ENCODE measurements around the gene TARDBP. TPM values are rescaled to one million over a fixed set of nuclear protein-coding genes. Genes with fewer than 3 reads are reported as not detected.
"Not testable (repeated sequence)": the region's sequence is repeated elsewhere in the genome, so short reads cannot be mapped to it uniquely, and the experiment has no call there.

TARDBP gene
- total and polyA plus RNA-seq, 5 donors from 2014 or later: 65.1 to 132 (median 79.3) TPM

- H3K27me3 Mint-ChIP-seq: no peaks in the 10 kb centered on the region
- no peaks in the 10 kb centered on the region for H3K36me3 Mint-ChIP-seq
- no peaks in the 10 kb centered on the region for H3K9me3 ChIP-seq (ENCODE audit: control insufficient read depth in 2 of 2, low read length in 2 of 2)
- H3K27me3 ChIP-seq (ENCODE audit: control insufficient read depth, insufficient read depth, low read length): no peaks in the 10 kb centered on the region
- no peaks in the 10 kb centered on the region for H3K9me3 Mint-ChIP-seq
- H3K4me1 Mint-ChIP-seq: peaks cover 7 to 44% (median 17%) of the 10 kb centered on the region in 4 donors
- ATAC-seq (ENCODE audit: low read depth in 2 of 2) (peak in 1 of 2 donors; percentile 29), DNase-seq (no peak)
- H3K4me3 Mint-ChIP-seq: peak overlapping the region; percentile 84 to 93 (median 91)
- peaks cover 21% of the 10 kb centered on the region for H3K4me1 ChIP-seq (ENCODE audit: control insufficient read depth, insufficient read depth, low read length, poor library complexity, severe bottlenecking)
- peaks cover 15% of the 10 kb centered on the region for H3K36me3 ChIP-seq (ENCODE audit: control insufficient read depth, insufficient read depth, low read length)
- H3K27ac Mint-ChIP-seq: peak overlapping the region; percentile 75 to 93 (median 86)
- no peak overlapping the region for H3K4me3 ChIP-seq (ENCODE audit: low read depth, low read length)
- peak overlapping the region; percentile 33 for H3K27ac ChIP-seq (ENCODE audit: insufficient read depth, low read length, poor library complexity, severe bottlenecking)
These were observed 46.9 kb downstream of the TARDBP start for GRCh38 chr1:11059155-11059967.

DNA sequence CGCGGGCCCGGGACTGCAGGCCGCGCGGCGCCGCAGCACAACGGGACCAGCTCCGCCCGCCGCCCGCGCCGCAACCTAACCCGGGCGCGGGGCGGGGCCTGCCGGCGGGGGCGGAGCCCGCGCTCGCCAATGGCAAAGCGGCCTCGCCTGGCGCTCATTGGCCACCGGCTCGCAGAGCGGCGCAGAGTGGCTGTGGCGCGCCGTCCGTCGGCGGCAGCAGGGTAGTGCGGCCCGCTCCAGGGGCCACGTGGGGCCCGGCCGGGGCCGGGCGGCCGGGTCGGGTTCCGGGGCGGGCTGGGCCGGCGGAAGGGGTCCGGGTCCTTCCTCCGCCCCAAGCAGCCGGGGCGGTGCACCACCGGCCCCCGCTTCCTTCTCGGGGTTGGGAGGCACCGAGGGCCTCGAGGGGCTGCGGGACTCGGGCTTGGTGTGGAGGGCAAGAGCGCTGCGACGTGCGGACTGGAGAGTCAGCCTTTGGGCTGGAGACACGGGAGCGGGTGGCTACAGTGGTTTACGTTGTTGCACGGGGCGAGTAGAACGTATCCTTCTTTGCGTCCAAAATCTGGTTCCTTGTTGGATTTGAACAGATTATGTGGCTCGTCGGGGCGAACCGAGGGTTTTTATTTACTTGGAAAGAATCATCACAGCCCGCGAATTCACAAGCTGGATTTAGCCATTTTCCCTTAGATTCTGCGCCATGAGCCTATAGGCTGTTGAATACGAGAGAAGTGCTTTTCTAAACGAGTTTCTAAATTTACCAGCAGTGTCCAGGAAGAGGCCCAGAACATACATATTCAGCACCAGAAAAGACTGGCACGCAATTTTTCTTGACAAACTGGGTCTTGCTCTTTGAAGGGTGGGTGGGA, 47.7 kb downstream of the TARDBP start, which contains the start of gene SRM:
Gene SRM (minus strand): TSS at position 51 of the 863 bp plus-strand sequence. CDS start 75 bp downstream, outside the sequence.
- no peaks in the 10 kb centered on the region for H3K27me3 Mint-ChIP-seq
- Histone ChIP-seq H3K36me3 (ENCODE audit: control insufficient read depth, insufficient read depth, low read length) (peaks cover 18% of the 10 kb centered on the region), H3K27me3 (ENCODE audit: control insufficient read depth, insufficient read depth, low read length) (no peaks in the 10 kb centered on the region), H3K9me3 (ENCODE audit: control insufficient read depth in 2 of 2, low read length in 2 of 2) (no peaks in the 10 kb centered on the region), H3K4me3 (ENCODE audit: low read depth, low read length) (peak within 1 kb of the TSS; percentile 94), H3K4me1 (ENCODE audit: control insufficient read depth, insufficient read depth, low read length, poor library complexity, severe bottlenecking) (peaks cover 21% of the 10 kb centered on the region), H3K27ac (ENCODE audit: insufficient read depth, low read length, poor library complexity, severe bottlenecking) (peak within 1 kb of the TSS; percentile 72)
- H3K27ac Mint-ChIP-seq: peak within 1 kb of the TSS; percentile 90 to 95 (median 93)
- H3K4me1 Mint-ChIP-seq: peaks cover 7 to 44% (median 17%) of the 10 kb centered on the region in 4 donors
- peaks cover 4% of the 10 kb centered on the region for H3K36me3 Mint-ChIP-seq
- ATAC-seq (ENCODE audit: low read depth in 2 of 2) (peak; percentile 96), DNase-seq (peak; percentile 88 to 93 (median 89))
- peak within 1 kb of the TSS; percentile 84 to 94 (median 92) for H3K4me3 Mint-ChIP-seq
- no peaks in the 10 kb centered on the region for H3K9me3 Mint-ChIP-seq

GRCh38 chr1:11061652-11062365, 49.4 kb downstream of the TARDBP start:
- Histone ChIP-seq H3K4me3 (ENCODE audit: low read depth, low read length) (peak overlapping the region; percentile 31), H3K27me3 (ENCODE audit: control insufficient read depth, insufficient read depth, low read length) (no peaks in the 10 kb centered on the region), H3K36me3 (ENCODE audit: control insufficient read depth, insufficient read depth, low read length) (peaks cover 25% of the 10 kb centered on the region), H3K27ac (ENCODE audit: insufficient read depth, low read length, poor library complexity, severe bottlenecking) (no peak overlapping the region), H3K4me1 (ENCODE audit: control insufficient read depth, insufficient read depth, low read length, poor library complexity, severe bottlenecking) (peaks cover 21% of the 10 kb centered on the region), H3K9me3 (ENCODE audit: control insufficient read depth in 2 of 2, low read length in 2 of 2) (no peaks in the 10 kb centered on the region)
- peak overlapping the region in 2 of 3 donors; percentile 60 to 95 for H3K27ac Mint-ChIP-seq
- ATAC-seq (ENCODE audit: low read depth in 2 of 2) (no peak), DNase-seq (no peak)
- no peaks in the 10 kb centered on the region for H3K27me3 Mint-ChIP-seq
- peaks cover 7 to 44% (median 17%) of the 10 kb centered on the region in 4 donors for H3K4me1 Mint-ChIP-seq
- peaks cover 17% of the 10 kb centered on the region for H3K36me3 Mint-ChIP-seq
- H3K4me3 Mint-ChIP-seq: peak overlapping the region; percentile 67 to 94 (median 86)
- no peaks in the 10 kb centered on the region for H3K9me3 Mint-ChIP-seq

DNA sequence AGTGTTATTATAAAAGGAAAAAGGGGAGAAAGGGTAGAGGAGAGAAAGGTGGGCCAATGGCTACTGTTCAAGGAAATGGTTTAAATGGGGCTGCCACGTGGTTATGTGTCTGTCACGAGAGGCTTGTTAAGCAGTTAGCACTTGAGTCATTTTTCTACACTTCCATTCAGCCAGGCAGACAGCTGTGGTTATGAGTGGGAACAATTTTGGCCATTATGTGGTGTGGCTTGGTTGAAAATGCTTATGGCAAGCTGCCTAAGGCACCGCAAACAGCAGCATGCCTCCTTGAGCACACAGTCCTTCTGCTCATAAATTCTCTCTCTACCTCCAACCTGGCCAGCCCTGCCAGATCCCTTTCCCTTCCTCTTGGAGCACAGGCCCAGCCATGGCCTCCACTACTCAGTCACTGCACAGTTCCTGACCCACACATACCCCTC, 50.5 kb downstream of the TARDBP start:
- Histone ChIP-seq H3K4me1 (ENCODE audit: control insufficient read depth, insufficient read depth, low read length, poor library complexity, severe bottlenecking) (peaks cover 21% of the 10 kb centered on the region), H3K36me3 (ENCODE audit: control insufficient read depth, insufficient read depth, low read length) (peaks cover 30% of the 10 kb centered on the region), H3K27me3 (ENCODE audit: control insufficient read depth, insufficient read depth, low read length) (no peaks in the 10 kb centered on the region), H3K4me3 (ENCODE audit: low read depth, low read length) (no peak overlapping the region), H3K27ac (ENCODE audit: insufficient read depth, low read length, poor library complexity, severe bottlenecking) (no peak overlapping the region), H3K9me3 (ENCODE audit: control insufficient read depth in 2 of 2, low read length in 2 of 2) (no peaks in the 10 kb centered on the region)
- no peak for ATAC-seq (ENCODE audit: low read depth in 2 of 2)
- peak overlapping the region in 1 of 3 donors; percentile 83 for H3K27ac Mint-ChIP-seq
- no peaks in the 10 kb centered on the region for H3K9me3 Mint-ChIP-seq
- peaks cover 18% of the 10 kb centered on the region for H3K36me3 Mint-ChIP-seq
- H3K4me1 Mint-ChIP-seq: peaks cover 7 to 41% (median 17%) of the 10 kb centered on the region in 4 donors
- H3K4me3 Mint-ChIP-seq: peak overlapping the region in 2 of 4 donors; percentile 44 to 84
- peak in 1 of 3 donors; percentile 35 for DNase-seq
- no peaks in the 10 kb centered on the region for H3K27me3 Mint-ChIP-seq

DNA sequence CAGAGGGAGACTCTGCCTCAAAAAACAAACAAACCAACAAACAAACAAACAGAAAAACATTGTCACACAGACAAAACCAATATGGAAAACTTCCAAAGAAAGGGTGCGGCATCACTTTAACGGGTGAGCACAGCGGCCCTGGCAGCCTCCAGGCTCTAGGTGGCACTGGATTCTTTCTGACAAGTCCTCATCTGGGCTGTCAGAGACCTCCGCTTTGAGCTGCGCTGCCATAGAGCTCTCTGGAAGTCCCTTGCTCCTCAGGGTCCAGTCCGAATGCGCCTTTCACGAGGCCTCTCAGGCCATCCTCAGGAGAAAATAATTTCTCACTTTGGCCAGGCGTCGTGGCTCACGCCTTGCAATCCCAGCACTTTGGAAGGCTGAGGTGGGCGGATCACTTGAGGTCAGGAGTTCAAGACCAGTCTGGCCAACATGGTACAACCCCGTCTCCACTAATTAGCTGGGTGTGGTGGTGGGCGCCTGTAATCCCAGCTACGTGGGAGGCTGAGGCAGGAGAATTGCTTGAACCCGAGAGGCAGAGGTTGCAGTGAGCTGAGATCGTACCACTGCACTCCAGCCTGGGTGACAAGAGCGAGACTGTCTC, 51.6 kb downstream of the TARDBP start:
- H3K36me3 ChIP-seq (ENCODE audit: control insufficient read depth, insufficient read depth, low read length): peaks cover 39% of the 10 kb centered on the region
- peaks cover 18% of the 10 kb centered on the region for H3K36me3 Mint-ChIP-seq
- peaks cover 7 to 32% (median 16%) of the 10 kb centered on the region in 4 donors for H3K4me1 Mint-ChIP-seq
- H3K27me3 ChIP-seq (ENCODE audit: control insufficient read depth, insufficient read depth, low read length); H3K9me3 ChIP-seq (ENCODE audit: control insufficient read depth in 2 of 2, low read length in 2 of 2); H3K9me3 Mint-ChIP-seq; H3K27ac ChIP-seq (ENCODE audit: insufficient read depth, low read length, poor library complexity, severe bottlenecking); H3K4me3 ChIP-seq (ENCODE audit: low read depth, low read length); H3K27me3 Mint-ChIP-seq; ATAC-seq (ENCODE audit: low read depth in 2 of 2); DNase-seq; H3K27ac Mint-ChIP-seq: not testable (repeated sequence)
- peak overlapping the region in 1 of 4 donors; percentile 51 for H3K4me3 Mint-ChIP-seq
- H3K4me1 ChIP-seq (ENCODE audit: control insufficient read depth, insufficient read depth, low read length, poor library complexity, severe bottlenecking): peaks cover 15% of the 10 kb centered on the region

DNA sequence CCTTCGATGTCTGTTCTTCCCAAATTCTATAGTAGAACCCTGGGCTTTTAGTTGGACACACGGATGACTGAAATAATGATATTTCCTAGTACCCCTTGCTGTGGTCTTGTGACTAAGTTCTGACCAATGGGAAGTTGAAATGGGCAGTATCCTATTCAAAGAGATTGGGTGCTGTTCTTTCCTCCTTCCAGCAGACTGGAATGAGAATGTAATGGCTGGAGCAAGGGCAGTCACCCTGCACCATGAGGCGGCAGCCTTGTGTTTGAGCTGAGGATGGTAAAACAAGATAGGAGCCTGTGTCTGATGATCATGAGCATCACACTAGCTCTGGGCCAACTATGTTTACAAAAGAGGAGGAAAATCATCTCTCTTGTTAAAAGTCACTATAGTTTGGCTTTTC, 52.5 kb downstream of the TARDBP start:
- ATAC-seq (ENCODE audit: low read depth in 2 of 2): no peak
- H3K4me3 ChIP-seq (ENCODE audit: low read depth, low read length): no peak overlapping the region
- Mint-ChIP-seq H3K36me3 (peaks cover 24% of the 10 kb centered on the region), H3K27me3 (no peaks in the 10 kb centered on the region), H3K27ac (no peak overlapping the region), H3K9me3 (no peaks in the 10 kb centered on the region), H3K4me3 (peak overlapping the region in 1 of 4 donors; percentile 29), H3K4me1 (peaks cover 7 to 32% (median 15%) of the 10 kb centered on the region in 4 donors)
- H3K4me1 ChIP-seq (ENCODE audit: control insufficient read depth, insufficient read depth, low read length, poor library complexity, severe bottlenecking): peaks cover 10% of the 10 kb centered on the region
- no peak for DNase-seq
- no peak overlapping the region for H3K27ac ChIP-seq (ENCODE audit: insufficient read depth, low read length, poor library complexity, severe bottlenecking)
- peaks cover 48% of the 10 kb centered on the region for H3K36me3 ChIP-seq (ENCODE audit: control insufficient read depth, insufficient read depth, low read length)
- no peaks in the 10 kb centered on the region for H3K9me3 ChIP-seq (ENCODE audit: control insufficient read depth in 2 of 2, low read length in 2 of 2)
- no peaks in the 10 kb centered on the region for H3K27me3 ChIP-seq (ENCODE audit: control insufficient read depth, insufficient read depth, low read length)

- H3K9me3 ChIP-seq (ENCODE audit: control insufficient read depth in 2 of 2, low read length in 2 of 2): no peaks in the 10 kb centered on the region
- H3K4me1 ChIP-seq (ENCODE audit: control insufficient read depth, insufficient read depth, low read length, poor library complexity, severe bottlenecking): peaks cover 4% of the 10 kb centered on the region
- no peak for DNase-seq
- no peak for ATAC-seq (ENCODE audit: low read depth in 2 of 2)
- no peaks in the 10 kb centered on the region for H3K27me3 ChIP-seq (ENCODE audit: control insufficient read depth, insufficient read depth, low read length)
- no peak overlapping the region for H3K27ac ChIP-seq (ENCODE audit: insufficient read depth, low read length, poor library complexity, severe bottlenecking)
- no peak overlapping the region for H3K4me3 Mint-ChIP-seq
- no peaks in the 10 kb centered on the region for H3K27me3 Mint-ChIP-seq
- H3K4me3 ChIP-seq (ENCODE audit: low read depth, low read length): no peak overlapping the region
- no peaks in the 10 kb centered on the region for H3K9me3 Mint-ChIP-seq
- H3K27ac Mint-ChIP-seq: no peak overlapping the region
- peaks cover 57% of the 10 kb centered on the region for H3K36me3 ChIP-seq (ENCODE audit: control insufficient read depth, insufficient read depth, low read length)
- H3K4me1 Mint-ChIP-seq: peaks cover 3 to 26% (median 13%) of the 10 kb centered on the region in 4 donors
- H3K36me3 Mint-ChIP-seq: peaks cover 29% of the 10 kb centered on the region
These were observed 53.3 kb downstream of the TARDBP start for GRCh38 chr1:11065796-11066195.
